Naive B cell (primary cell): ENCODE results near the gene CUX1. TPM values are rescaled to one million over a fixed set of nuclear protein-coding genes. Genes with fewer than 3 reads are reported as not detected.
"Not testable (repeated sequence)": the region's sequence is repeated elsewhere in the genome, so short reads cannot be mapped to it uniquely, and the experiment has no call there.

Experiments used
- ATAC-seq, 2 donors: fragments of 150-1000 bp; cut with Tn5 transposase; 2 replicates each; pipeline ENCODE4 v1.10.0; 2021; ENCODE audit warnings: low read depth in 2 of 2, mild to moderate bottlenecking in 2 of 2, moderate library complexity in 2 of 2
- DNase-seq: peaks from one replicate; pipeline ENCODE4 v3.0.0; 2022
- H3K27ac Mint-ChIP-seq, 6 donors: one replicate each; pipeline ENCODE4 v1.8.0; 2020 to 2022; ENCODE audit warnings: mild to moderate bottlenecking in 6 of 6, mixed read lengths in 6 of 6, moderate library complexity in 5 of 6, inconsistent platforms in 2 of 6
- H3K27me3 Mint-ChIP-seq, 3 donors: one replicate each; pipeline ENCODE4 v1.8.0; 2021 to 2022; ENCODE audit warnings: mixed read lengths in 3 of 3, mild to moderate bottlenecking in 1 of 3
- H3K36me3 Mint-ChIP-seq, 2 donors: one replicate each; pipeline ENCODE4 v1.8.0; 2020 to 2022; ENCODE audit warnings: mixed read lengths in 2 of 2, inconsistent platforms in 1 of 2, mild to moderate bottlenecking in 1 of 2
- H3K4me1 Mint-ChIP-seq, 3 donors: one replicate each; pipeline ENCODE4 v1.8.0; 2020 to 2022; ENCODE audit warnings: mixed read lengths in 3 of 3, inconsistent platforms in 1 of 3, mild to moderate bottlenecking in 1 of 3, moderate library complexity in 1 of 3
- H3K4me3 Mint-ChIP-seq, 8 donors: one replicate each; pipeline ENCODE4 v1.8.0; 2020 to 2022; ENCODE audit warnings: mild to moderate bottlenecking in 8 of 8, mixed read lengths in 8 of 8, moderate library complexity in 8 of 8, inconsistent platforms in 2 of 8
- H3K9me3 Mint-ChIP-seq, 7 donors: one replicate each; pipeline ENCODE4 v1.8.0; 2020 to 2022; ENCODE audit warnings: mixed read lengths in 7 of 7, mild to moderate bottlenecking in 5 of 7, inconsistent platforms in 2 of 7, moderate library complexity in 1 of 7
- polyA plus RNA-seq, 6 donors: library from polyadenylated mRNA; unstranded; fragments of 300-500 nt; fragmentation: Illumina TruSeq; gene quantifications; one replicate each; pipeline ENCODE4 v1.2.3, GENCODE V29; 2021; ENCODE audit warnings: low read depth in 6 of 6

CUX1 gene
- polyA plus RNA-seq, 6 donors from 2014 or later: 0.66 to 31.5 (median 14.5) TPM

- Mint-ChIP-seq H3K4me1 (peaks cover 0 to 5% (median 0%) of the 10 kb centered on the region in 3 donors), H3K36me3 (peaks cover 4 to 9% of the 10 kb centered on the region in 2 donors), H3K4me3 (no peak overlapping the region), H3K9me3 (no peaks in the 10 kb centered on the region), H3K27me3 (no peaks in the 10 kb centered on the region), H3K27ac (no peak overlapping the region)
- no peak for ATAC-seq
- DNase-seq: no peak
Observed at GRCh38 chr7:102220960-102221800, 403.8 kb downstream of the CUX1 start.

- no peaks in the 10 kb centered on the region for H3K27me3 Mint-ChIP-seq
- H3K9me3 Mint-ChIP-seq: no peaks in the 10 kb centered on the region
- ATAC-seq: no peak
- H3K36me3 Mint-ChIP-seq: peaks cover 1 to 4% of the 10 kb centered on the region in 2 donors
- DNase-seq: no peak
- H3K4me1 Mint-ChIP-seq: no peaks in the 10 kb centered on the region
- no peak overlapping the region for H3K27ac Mint-ChIP-seq
- H3K4me3 Mint-ChIP-seq: no peak overlapping the region
Observed at GRCh38 chr7:102221961-102222360, 404.5 kb downstream of the CUX1 start.

GRCh38 chr7:102222445-102222844, 405.0 kb downstream of the CUX1 start:
- ATAC-seq (no peak), DNase-seq (no peak)
- Mint-ChIP-seq H3K27me3 (no peaks in the 10 kb centered on the region), H3K9me3 (no peaks in the 10 kb centered on the region), H3K4me3 (no peak overlapping the region), H3K27ac (no peak overlapping the region), H3K36me3 (peaks cover 0 to 7% of the 10 kb centered on the region in 2 donors), H3K4me1 (no peaks in the 10 kb centered on the region)

- DNase-seq: no peak
- Mint-ChIP-seq H3K27ac (peak overlapping the region in 1 of 6 donors; percentile 15), H3K36me3 (peaks cover 0 to 10% of the 10 kb centered on the region in 2 donors), H3K9me3 (no peaks in the 10 kb centered on the region), H3K4me1 (no peaks in the 10 kb centered on the region), H3K27me3 (no peaks in the 10 kb centered on the region), H3K4me3 (no peak overlapping the region)
- no peak for ATAC-seq
Observed at GRCh38 chr7:102223184-102223583, 405.8 kb downstream of the CUX1 start.

GRCh38 chr7:102225025-102225424, 407.6 kb downstream of the CUX1 start:
- no peak overlapping the region for H3K4me3 Mint-ChIP-seq
- H3K4me1 Mint-ChIP-seq: no peaks in the 10 kb centered on the region
- H3K36me3 Mint-ChIP-seq: peaks cover 0 to 6% of the 10 kb centered on the region in 2 donors
- no peaks in the 10 kb centered on the region for H3K27me3 Mint-ChIP-seq
- ATAC-seq (no peak), DNase-seq (no peak)
- no peak overlapping the region for H3K27ac Mint-ChIP-seq
- no peaks in the 10 kb centered on the region for H3K9me3 Mint-ChIP-seq

GRCh38 chr7:102227371-102227770, 409.9 kb downstream of the CUX1 start:
- Mint-ChIP-seq H3K27ac (no peak overlapping the region), H3K4me1 (no peaks in the 10 kb centered on the region), H3K27me3 (no peaks in the 10 kb centered on the region), H3K36me3 (peaks cover 0 to 6% of the 10 kb centered on the region in 2 donors), H3K9me3 (no peaks in the 10 kb centered on the region), H3K4me3 (no peak overlapping the region)
- no peak for DNase-seq
- ATAC-seq: no peak

- DNase-seq (no peak), ATAC-seq (no peak)
- no peaks in the 10 kb centered on the region for H3K9me3 Mint-ChIP-seq
- no peaks in the 10 kb centered on the region for H3K4me1 Mint-ChIP-seq
- H3K27ac Mint-ChIP-seq: no peak overlapping the region
- no peaks in the 10 kb centered on the region for H3K27me3 Mint-ChIP-seq
- peaks cover 0 to 6% of the 10 kb centered on the region in 2 donors for H3K36me3 Mint-ChIP-seq
- H3K4me3 Mint-ChIP-seq: no peak overlapping the region
Observed at GRCh38 chr7:102228935-102229334, 411.5 kb downstream of the CUX1 start.

- not testable (repeated sequence) for H3K36me3 Mint-ChIP-seq, H3K27ac Mint-ChIP-seq, H3K27me3 Mint-ChIP-seq, ATAC-seq, H3K4me1 Mint-ChIP-seq, H3K9me3 Mint-ChIP-seq, DNase-seq, H3K4me3 Mint-ChIP-seq
Observed at GRCh38 chr7:102230162-102230561, 412.7 kb downstream of the CUX1 start.

- ATAC-seq: no peak
- Mint-ChIP-seq H3K36me3 (peaks cover 0 to 6% of the 10 kb centered on the region in 2 donors), H3K27me3 (no peaks in the 10 kb centered on the region), H3K9me3 (no peaks in the 10 kb centered on the region), H3K27ac (no peak overlapping the region), H3K4me3 (no peak overlapping the region), H3K4me1 (no peaks in the 10 kb centered on the region)
- no peak for DNase-seq
Observed at GRCh38 chr7:102230593-102230992, 413.2 kb downstream of the CUX1 start.

GRCh38 chr7:102232611-102233286, 415.3 kb downstream of the CUX1 start:
- DNase-seq (no peak), ATAC-seq (no peak)
- Mint-ChIP-seq H3K4me3 (no peak overlapping the region), H3K9me3 (no peaks in the 10 kb centered on the region), H3K36me3 (no peaks in the 10 kb centered on the region), H3K27ac (peak overlapping the region in 1 of 6 donors; percentile 39), H3K4me1 (no peaks in the 10 kb centered on the region), H3K27me3 (no peaks in the 10 kb centered on the region)

GRCh38 chr7:102234131-102234530, 416.7 kb downstream of the CUX1 start:
- no peaks in the 10 kb centered on the region for H3K36me3 Mint-ChIP-seq
- DNase-seq (no peak), ATAC-seq (no peak)
- no peaks in the 10 kb centered on the region for H3K27me3 Mint-ChIP-seq
- H3K9me3 Mint-ChIP-seq: no peaks in the 10 kb centered on the region
- peak overlapping the region in 2 of 6 donors; percentile 34 to 80 for H3K27ac Mint-ChIP-seq
- H3K4me1 Mint-ChIP-seq: no peaks in the 10 kb centered on the region
- H3K4me3 Mint-ChIP-seq: no peak overlapping the region

- H3K27ac Mint-ChIP-seq: no peak overlapping the region
- H3K36me3 Mint-ChIP-seq: no peaks in the 10 kb centered on the region
- H3K9me3 Mint-ChIP-seq: no peaks in the 10 kb centered on the region
- H3K27me3 Mint-ChIP-seq: no peaks in the 10 kb centered on the region
- no peak for ATAC-seq
- no peaks in the 10 kb centered on the region for H3K4me1 Mint-ChIP-seq
- DNase-seq: no peak
- H3K4me3 Mint-ChIP-seq: no peak overlapping the region
Observed at GRCh38 chr7:102234801-102235550, 417.6 kb downstream of the CUX1 start.

- peak overlapping the region in 1 of 8 donors; percentile 43 for H3K4me3 Mint-ChIP-seq
- peak overlapping the region in 1 of 6 donors; percentile 20 for H3K27ac Mint-ChIP-seq
- no peak for DNase-seq
- H3K27me3 Mint-ChIP-seq: no peaks in the 10 kb centered on the region
- H3K36me3 Mint-ChIP-seq: no peaks in the 10 kb centered on the region
- no peaks in the 10 kb centered on the region for H3K9me3 Mint-ChIP-seq
- no peak for ATAC-seq
- no peaks in the 10 kb centered on the region for H3K4me1 Mint-ChIP-seq
Observed at GRCh38 chr7:102236102-102236501, 418.7 kb downstream of the CUX1 start.
